Right cardiac atrium (tissue), 5 donors: ENCODE data around the gene CAVIN1. TPM values are rescaled to one million over a fixed set of nuclear protein-coding genes. Genes with fewer than 3 reads are reported as not detected.
"Not testable (repeated sequence)": the region's sequence is repeated elsewhere in the genome, so short reads cannot be mapped to it uniquely, and the experiment has no call there.

Experiments
- ATAC-seq, 2 donors: fragments of 200-7000 bp; cut with Tn5 transposase; one replicate each; pipeline versions ENCODE4 v1.8.0 to v1.9.1; 2020; ENCODE audit warnings: moderate library complexity in 2 of 2, mild to moderate bottlenecking in 1 of 2
- DNase-seq, 3 donors: peaks; one replicate each; pipeline ENCODE4 v3.0.0-alpha.2; 2020
- H3K27ac ChIP-seq: one replicate; pipeline ENCODE4 v1.5.1; 2013; ENCODE audit warnings: mild to moderate bottlenecking, low read length, control low read depth, moderate library complexity
- H3K27me3 ChIP-seq: one replicate; pipeline ENCODE4 v1.6.1; 2013; ENCODE audit not compliant: control insufficient read depth, insufficient read depth
- H3K4me1 ChIP-seq: one replicate; pipeline ENCODE4 v1.6.1; 2013; ENCODE audit warnings: low read length; ENCODE audit not compliant: control insufficient read depth, insufficient read depth
- H3K4me3 ChIP-seq: one replicate; pipeline ENCODE4 v1.5.1; 2013; ENCODE audit warnings: low read length, control low read depth
- H3K9me3 ChIP-seq: one replicate; pipeline ENCODE4 v1.6.1; 2013; ENCODE audit warnings: low read length; ENCODE audit not compliant: control insufficient read depth
- WGBS: extraction: QIAGEN DNeasy Blood & Tissue Kit; methylation state at CpG from one replicate; pipeline ENCODE4 v1.1.7; 2013; 5-methylcytosine and 5-hydroxymethylcytosine counted together
- intact Hi-C, 4 donors: fragments of 100-400 bp; cut with DNase I; formaldehyde crosslinking; loops; one replicate each; pipeline versions ENCODE4 v1.11.0 to v1.14.0; 2022 to 2023
- polyA plus RNA-seq: library from polyadenylated mRNA; stranded (reverse); fragments of 200-250 nt; gene quantifications from one replicate; pipeline ENCODE4 v1.2.3, GENCODE V29; 2013
- total RNA-seq, 4 donors: library from RNA; stranded (reverse); fragmentation: NEBNext Ultra II Directional; extraction: Animal tissue kit (Norgen Biotek cat#: 25700); gene quantifications; one replicate each; pipeline ENCODE4 v1.2.1, GENCODE V29; 2021
- donor health status: healthy with polysubstance abuse.
- donor health status: DM: no; HTN: yes; CAD: no.
- donor health status: DM: no; HTN: no; CAD: no.
- donor health status: DM: no; HTN: yes; CAD: no; lungs with severe emphysema.
- donor health status: DM: yes; HTN: yes; CAD: no.

CAVIN1 gene
- total and polyA plus RNA-seq, 5 donors, result 153 to 256 (median 189) TPM

- intact Hi-C loops, result loop anchor here in 3 of 4 donors (2.0 to 5.0 kb wide), 2 partner anchors 83 to 84 kb away; no protein-coding TSS in a partner anchor
- Histone ChIP-seq H3K9me3 (no peaks in the 10 kb centered on the region), H3K27ac (peak overlapping the region; percentile 92), H3K4me1 (peaks cover 20% of the 10 kb centered on the region), H3K27me3 (no peaks in the 10 kb centered on the region), H3K4me3 (no peak overlapping the region)
- 34% methylated on average over 26 of the region's 26 CpGs for WGBS
- DNase-seq (peak; percentile 85 to 95 (median 94)), ATAC-seq (peak; percentile 68 to 69)
Measured at GRCh38 chr17:42405963-42406495, 17.0 kb downstream of the CAVIN1 start.

- intact Hi-C loops, result loop anchor here in 1 of 4 donors (5.0 kb wide), 1 partner anchor 83 kb away; no protein-coding TSS in a partner anchor
- H3K27ac ChIP-seq, result no peak overlapping the region
- 87% methylated on average over 35 of the region's 35 CpGs for WGBS
- no peaks in the 10 kb centered on the region for H3K9me3 ChIP-seq
- no peak overlapping the region for H3K4me3 ChIP-seq
- H3K4me1 ChIP-seq, result peaks cover 16% of the 10 kb centered on the region
- DNase-seq (peak in 1 of 3 donors; percentile 22), ATAC-seq (no peak)
- H3K27me3 ChIP-seq, result no peaks in the 10 kb centered on the region
Measured at GRCh38 chr17:42405076-42405475, 18.0 kb downstream of the CAVIN1 start.

- 81% methylated on average over 63 of the region's 63 CpGs for WGBS
- H3K4me1 ChIP-seq, result peaks cover 10% of the 10 kb centered on the region
- H3K27ac ChIP-seq, result no peak overlapping the region
- peak in 1 of 3 donors; percentile 65 for DNase-seq
- ATAC-seq, result no peak
- intact Hi-C loops, result loop anchor here in 2 of 4 donors (5.0 kb wide), 3 partner anchors 82 to 92 kb away; no protein-coding TSS in a partner anchor
- H3K27me3 ChIP-seq, result no peaks in the 10 kb centered on the region
- H3K9me3 ChIP-seq, result no peaks in the 10 kb centered on the region
- no peak overlapping the region for H3K4me3 ChIP-seq
Measured at GRCh38 chr17:42404326-42405055, 18.6 kb downstream of the CAVIN1 start.

GRCh38 chr17:42403150-42403549 lies 19.9 kb downstream of the CAVIN1 start:
- intact Hi-C loops, result loop anchor here in 2 of 4 donors (5.0 kb wide), 2 partner anchors 86 to 91 kb away; no protein-coding TSS in a partner anchor
- 77% methylated on average over 6 of the region's 6 CpGs for WGBS
- H3K27ac ChIP-seq, result no peak overlapping the region
- no peak for DNase-seq
- peaks cover 6% of the 10 kb centered on the region for H3K4me1 ChIP-seq
- H3K27me3 ChIP-seq, result no peaks in the 10 kb centered on the region
- H3K4me3 ChIP-seq, result no peak overlapping the region
- no peak for ATAC-seq
- H3K9me3 ChIP-seq, result no peaks in the 10 kb centered on the region

- ATAC-seq (no peak), DNase-seq (no peak)
- intact Hi-C loops, result loop anchor here in 2 of 4 donors (5.0 kb wide), 2 partner anchors 85 to 90 kb away; no protein-coding TSS in a partner anchor
Measured at GRCh38 chr17:42402117-42402516, 20.9 kb downstream of the CAVIN1 start.

GRCh38 chr17:42400844-42401375 lies 22.1 kb downstream of the CAVIN1 start:
- ATAC-seq, H3K4me3 ChIP-seq, DNase-seq, H3K27me3 ChIP-seq, H3K9me3 ChIP-seq, H3K27ac ChIP-seq, H3K4me1 ChIP-seq: not testable (repeated sequence)
- intact Hi-C loops, result loop anchor here in 2 of 4 donors (5.0 kb wide), 2 partner anchors 84 to 89 kb away; no protein-coding TSS in a partner anchor
- WGBS, result 73% methylated on average over 8 of the region's 8 CpGs

More at GRCh38 chr17:42402117-42402516, 20.9 kb downstream of the CAVIN1 start:
- H3K9me3 ChIP-seq, result no peaks in the 10 kb centered on the region
- peaks cover 6% of the 10 kb centered on the region for H3K4me1 ChIP-seq
- no peak overlapping the region for H3K4me3 ChIP-seq
- H3K27me3 ChIP-seq, result no peaks in the 10 kb centered on the region
- WGBS, result 37% methylated on average over 3 of the region's 3 CpGs
- peak overlapping the region; percentile 46 for H3K27ac ChIP-seq

- H3K9me3 ChIP-seq, result no peaks in the 10 kb centered on the region
- no peak overlapping the region for H3K4me3 ChIP-seq
- peaks cover 1% of the 10 kb centered on the region for H3K4me1 ChIP-seq
- DNase-seq (no peak), ATAC-seq (no peak)
- peak overlapping the region; percentile 6 for H3K27ac ChIP-seq
- intact Hi-C loops, result loop anchor here in 2 of 4 donors (5.0 kb wide), 2 partner anchors 83 to 88 kb away; no protein-coding TSS in a partner anchor
- H3K27me3 ChIP-seq, result no peaks in the 10 kb centered on the region
- WGBS, result 75% methylated on average over 6 of the region's 6 CpGs
Measured at GRCh38 chr17:42399948-42400843, 22.9 kb downstream of the CAVIN1 start.

- DNase-seq (no peak), ATAC-seq (no peak)
- no peaks in the 10 kb centered on the region for H3K9me3 ChIP-seq
- no peak overlapping the region for H3K27ac ChIP-seq
- no peaks in the 10 kb centered on the region for H3K27me3 ChIP-seq
- peaks cover 1% of the 10 kb centered on the region for H3K4me1 ChIP-seq
- WGBS, result 62% methylated on average over 2 of the region's 2 CpGs
- H3K4me3 ChIP-seq, result no peak overlapping the region
- intact Hi-C loops, result no loop called here
Measured at GRCh38 chr17:42399121-42399520, 23.9 kb downstream of the CAVIN1 start.

GRCh38 chr17:42395601-42396000 lies 27.5 kb downstream of the CAVIN1 start:
- WGBS, result 97% methylated on average over 8 of the region's 8 CpGs
- H3K4me3 ChIP-seq, result not testable (repeated sequence)

GRCh38 chr17:42394838-42395237 lies 28.2 kb downstream of the CAVIN1 start:
- ATAC-seq, result no peak
- Histone ChIP-seq H3K27me3 (no peaks in the 10 kb centered on the region), H3K27ac (no peak overlapping the region), H3K4me3 (no peak overlapping the region), H3K9me3 (no peaks in the 10 kb centered on the region), H3K4me1 (no peaks in the 10 kb centered on the region)
- DNase-seq, result no peak
- intact Hi-C loops, result no loop called here
- WGBS, result 84% methylated on average over 4 of the region's 4 CpGs

More at GRCh38 chr17:42395601-42396000, 27.5 kb downstream of the CAVIN1 start:
- intact Hi-C loops, H3K27me3 ChIP-seq, H3K4me1 ChIP-seq, H3K27ac ChIP-seq, ATAC-seq, DNase-seq, H3K9me3 ChIP-seq: not testable (repeated sequence)
